Large intestine (tissue), 12 donors: ENCODE results near the gene GPR34. TPM values are rescaled to one million over a fixed set of nuclear protein-coding genes. Genes with fewer than 3 reads are reported as not detected.
"Not testable (repeated sequence)": the region's sequence is repeated elsewhere in the genome, so short reads cannot be mapped to it uniquely, and the experiment has no call there.

ENCODE experiments used
- DNase-seq, 2 donors: peaks; one replicate each; pipeline versions ENCODE4 v3.0.0 to v3.0.0-alpha.2; 2013
- H3K27ac ChIP-seq: one replicate; pipeline ENCODE4 v1.5.1; 2013; ENCODE audit warnings: low read length
- H3K27me3 ChIP-seq: 2 replicates; pipeline ENCODE4 v1.6.1; 2013; ENCODE audit warnings: low read length; ENCODE audit not compliant: control insufficient read depth, insufficient read depth
- H3K36me3 ChIP-seq: 2 replicates; pipeline ENCODE4 v1.6.1; 2013; ENCODE audit warnings: low read length; ENCODE audit not compliant: control insufficient read depth, insufficient read depth
- H3K4me1 ChIP-seq: one replicate; pipeline ENCODE4 v1.6.1; 2013; ENCODE audit warnings: low read length; ENCODE audit not compliant: control insufficient read depth, insufficient read depth
- H3K4me3 ChIP-seq: one replicate; pipeline ENCODE4 v1.5.1; 2013; ENCODE audit warnings: low read length
- H3K9me3 ChIP-seq: one replicate; pipeline ENCODE4 v1.6.1; 2013; ENCODE audit warnings: mild to moderate bottlenecking, low read depth, low read length, moderate library complexity; ENCODE audit not compliant: control insufficient read depth
- WGBS: methylation state at CpG from one replicate; pipeline ENCODE4 v1.1.5; 2013; ENCODE audit warnings: low lambda C conversion rate; ENCODE audit not compliant: insufficient coverage; 5-methylcytosine and 5-hydroxymethylcytosine counted together
- long read RNA-seq, 11 donors: transcript quantifications; one replicate each; lab custom pipeline, GENCODE V29; 2026
- polyA plus RNA-seq: library from polyadenylated mRNA; unstranded; fragments of 120-200 nt; gene quantifications from one replicate; pipeline ENCODE4 v1.2.1, GENCODE V29; 2013

The GPR34 gene, protein sequence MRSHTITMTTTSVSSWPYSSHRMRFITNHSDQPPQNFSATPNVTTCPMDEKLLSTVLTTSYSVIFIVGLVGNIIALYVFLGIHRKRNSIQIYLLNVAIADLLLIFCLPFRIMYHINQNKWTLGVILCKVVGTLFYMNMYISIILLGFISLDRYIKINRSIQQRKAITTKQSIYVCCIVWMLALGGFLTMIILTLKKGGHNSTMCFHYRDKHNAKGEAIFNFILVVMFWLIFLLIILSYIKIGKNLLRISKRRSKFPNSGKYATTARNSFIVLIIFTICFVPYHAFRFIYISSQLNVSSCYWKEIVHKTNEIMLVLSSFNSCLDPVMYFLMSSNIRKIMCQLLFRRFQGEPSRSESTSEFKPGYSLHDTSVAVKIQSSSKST
- 10.5 TPM for polyA plus RNA-seq
- long read RNA-seq, donor 1, partial matches to known transcripts, result 0 of 2 reads
- long read RNA-seq, donor 1, other reads (novel, unspliced or antisense), result 0 of 2 reads
- long read RNA-seq, donor 2, transcript GPR34-202 (3 exons, 1,928 nt), result major isoform, 9 of 37 reads
- long read RNA-seq, donor 2, partial matches to known transcripts, result 16 of 37 reads
- long read RNA-seq, donor 2, other reads (novel, unspliced or antisense), result 12 of 37 reads
- long read RNA-seq, donor 3, partial matches to known transcripts, result 5 of 38 reads
- long read RNA-seq, donor 3, other reads (novel, unspliced or antisense), result 32 of 38 reads
- long read RNA-seq, donor 4, result 0 reads
- long read RNA-seq, donor 5, partial matches to known transcripts, result 0 of 2 reads
- long read RNA-seq, donor 5, other reads (novel, unspliced or antisense), result 0 of 2 reads
- long read RNA-seq, donor 6, partial matches to known transcripts, result 0 of 3 reads
- long read RNA-seq, donor 6, other reads (novel, unspliced or antisense), result 0 of 3 reads
- long read RNA-seq, donor 7, partial matches to known transcripts, result 0 of 1 reads
- long read RNA-seq, donor 7, other reads (novel, unspliced or antisense), result 0 of 1 reads
- long read RNA-seq, donor 8, transcript GPR34-202 (3 exons, 1,928 nt), result major isoform, 6 of 6 reads
- long read RNA-seq, donor 8, partial matches to known transcripts, result 0 of 6 reads
- long read RNA-seq, donor 8, other reads (novel, unspliced or antisense), result 0 of 6 reads
- long read RNA-seq, donor 9, partial matches to known transcripts, result 29 of 44 reads
- long read RNA-seq, donor 9, other reads (novel, unspliced or antisense), result 12 of 44 reads
- long read RNA-seq, donor 10, transcript GPR34-202 (3 exons, 1,928 nt), result major isoform, 7 of 7 reads
- long read RNA-seq, donor 10, partial matches to known transcripts, result 0 of 7 reads
- long read RNA-seq, donor 10, other reads (novel, unspliced or antisense), result 0 of 7 reads
- long read RNA-seq, donor 11, partial matches to known transcripts, result 0 of 3 reads
- long read RNA-seq, donor 11, other reads (novel, unspliced or antisense), result 0 of 3 reads

DNA sequence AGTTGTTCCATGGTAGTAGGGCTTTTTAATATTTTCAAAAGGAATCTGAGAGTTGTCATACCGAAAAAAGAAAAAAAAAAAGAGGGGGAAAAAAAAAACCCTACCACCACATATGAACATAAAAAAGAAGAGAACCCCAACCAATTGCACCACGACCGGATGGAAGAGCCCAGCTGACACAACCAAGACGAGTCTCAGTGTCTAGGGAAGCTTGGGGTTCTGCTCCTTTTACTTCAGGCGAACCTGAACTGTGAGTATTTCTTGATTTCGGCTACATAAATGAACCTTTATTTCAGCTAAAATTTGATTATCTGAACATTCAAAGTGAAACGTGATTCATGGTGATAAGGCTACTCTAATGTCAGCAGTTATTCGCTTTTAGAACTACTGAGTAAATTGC, at the start of gene GPR34:
GPR34 (plus strand) TSS at position 139 of the 400 bp plus-strand sequence. CDS start 6,661 bp downstream, outside the sequence.
- H3K9me3 ChIP-seq, result no peaks in the 10 kb centered on the region
- no peaks in the 10 kb centered on the region for H3K36me3 ChIP-seq
- no peak within 1 kb of the TSS for H3K4me3 ChIP-seq
- H3K27me3 ChIP-seq, result no peaks in the 10 kb centered on the region
- H3K27ac ChIP-seq, result no peak within 1 kb of the TSS
- DNase-seq, result no peak
- H3K4me1 ChIP-seq, result no peaks in the 10 kb centered on the region
- WGBS, result no CpG with 5 or more reads among the region's 8 CpGs

- not testable (repeated sequence) for H3K4me3 ChIP-seq, H3K27ac ChIP-seq, DNase-seq, H3K9me3 ChIP-seq, H3K27me3 ChIP-seq, H3K4me1 ChIP-seq, H3K36me3 ChIP-seq
- WGBS, result no CpG with 5 or more reads among the region's 2 CpGs
Measured at GRCh38 chrX:41646201-41646600, 42.6 kb upstream of the GPR34 start.

GRCh38 chrX:41653125-41653524, 35.6 kb upstream of the GPR34 start:
- Histone ChIP-seq H3K27me3 (no peaks in the 10 kb centered on the region), H3K4me3 (no peak overlapping the region), H3K27ac (no peak overlapping the region), H3K9me3 (no peaks in the 10 kb centered on the region), H3K36me3 (peaks cover 39% of the 10 kb centered on the region), H3K4me1 (no peaks in the 10 kb centered on the region)
- no peak for DNase-seq
- no CpG with 5 or more reads among the region's 4 CpGs for WGBS

DNA sequence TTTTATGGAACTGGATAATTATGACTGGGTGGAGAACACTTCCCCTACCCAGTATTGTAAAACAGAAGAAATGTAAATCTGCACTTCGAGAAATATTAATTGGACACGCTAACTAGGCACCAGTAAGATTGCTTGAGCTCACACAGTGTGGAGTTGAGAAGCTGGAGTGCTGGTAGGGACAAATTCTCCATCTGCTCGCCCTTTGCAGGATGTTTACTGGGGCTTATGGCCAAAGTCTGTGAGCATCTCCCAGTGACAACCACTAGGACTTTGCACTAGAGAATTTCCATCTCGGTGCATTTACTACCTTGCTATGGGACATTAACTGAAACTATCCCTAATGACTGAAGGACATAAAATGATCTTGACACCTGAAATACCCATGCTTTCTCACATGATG, 33.7 kb upstream of the GPR34 start:
- Histone ChIP-seq H3K4me1 (no peaks in the 10 kb centered on the region), H3K36me3 (peaks cover 52% of the 10 kb centered on the region), H3K4me3 (no peak overlapping the region), H3K9me3 (no peaks in the 10 kb centered on the region), H3K27ac (no peak overlapping the region), H3K27me3 (no peaks in the 10 kb centered on the region)
- no CpG with 5 or more reads among the region's 4 CpGs for WGBS
- DNase-seq, result peak in 1 of 2 donors; percentile 4

DNA sequence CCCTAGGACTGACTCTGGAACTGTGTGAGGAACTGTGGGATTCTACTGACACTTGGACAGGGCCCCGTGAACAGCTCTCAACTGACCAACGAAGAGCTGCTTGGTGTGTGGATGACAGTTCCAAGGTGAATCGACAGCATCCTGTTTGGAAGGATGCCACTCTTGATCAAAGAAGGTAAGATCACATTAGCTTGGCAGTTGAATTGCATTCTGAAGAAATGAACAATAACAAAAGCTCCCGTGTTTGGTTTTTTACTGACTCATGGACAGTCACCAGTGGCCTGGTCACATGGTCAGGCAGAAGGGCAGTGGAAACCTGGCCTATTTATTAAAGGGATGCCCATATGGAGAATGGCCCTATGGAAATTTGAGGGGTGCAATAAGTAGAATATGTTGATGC, 33.1 kb upstream of the GPR34 start:
- no CpG with 5 or more reads among the region's 4 CpGs for WGBS
- H3K36me3 ChIP-seq, result peaks cover 52% of the 10 kb centered on the region

DNA sequence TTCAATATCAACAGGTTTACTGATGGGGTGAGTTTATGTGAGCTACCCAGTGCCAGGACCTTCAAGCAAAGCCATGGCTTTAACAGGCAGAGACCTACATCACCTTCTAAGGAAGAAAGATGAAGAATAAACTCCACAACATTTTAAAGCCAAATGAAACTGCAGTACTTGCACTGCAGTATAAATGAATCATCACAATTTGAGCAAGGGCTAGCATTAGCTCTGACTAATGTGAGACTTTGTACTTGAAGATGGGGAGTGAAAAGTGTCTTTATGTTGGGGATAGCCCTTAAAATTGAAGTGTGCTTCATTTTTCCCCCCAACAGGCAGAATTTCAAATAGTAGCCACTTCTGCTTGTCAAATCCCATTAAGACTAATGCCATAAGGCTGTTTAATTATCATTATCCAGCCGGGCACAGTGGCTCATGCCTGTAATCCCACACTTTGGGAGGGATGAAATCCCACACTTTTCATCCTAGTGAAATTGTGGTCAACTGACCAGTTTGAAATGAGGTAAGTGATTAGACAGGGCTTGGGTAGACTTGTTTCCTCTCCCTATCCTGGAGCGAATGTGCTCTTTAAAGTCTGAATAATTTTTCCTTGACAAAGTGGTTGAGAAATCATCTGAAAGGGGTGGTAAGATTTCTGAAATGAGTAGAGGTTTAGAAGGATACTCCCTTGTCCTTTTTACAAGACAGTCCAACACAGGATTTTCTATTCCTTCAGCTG, 27.2 kb upstream of the GPR34 start:
- Histone ChIP-seq H3K27me3 (no peaks in the 10 kb centered on the region), H3K27ac (no peak overlapping the region), H3K36me3 (peaks cover 32% of the 10 kb centered on the region), H3K4me1 (no peaks in the 10 kb centered on the region), H3K9me3 (no peaks in the 10 kb centered on the region), H3K4me3 (no peak overlapping the region)
- no CpG with 5 or more reads among the region's 2 CpGs for WGBS
- no peak for DNase-seq

More for the DNA sequence above, 33.1 kb upstream of the GPR34 start:
- Histone ChIP-seq H3K4me1 (no peaks in the 10 kb centered on the region), H3K9me3 (no peaks in the 10 kb centered on the region), H3K4me3 (no peak overlapping the region), H3K27me3 (no peaks in the 10 kb centered on the region), H3K27ac (no peak overlapping the region)
- DNase-seq, result no peak

GRCh38 chrX:41664375-41664901, 24.3 kb upstream of the GPR34 start:
- Histone ChIP-seq H3K9me3 (no peaks in the 10 kb centered on the region), H3K4me3 (no peak overlapping the region), H3K4me1 (no peaks in the 10 kb centered on the region), H3K36me3 (peaks cover 11% of the 10 kb centered on the region), H3K27ac (no peak overlapping the region), H3K27me3 (no peaks in the 10 kb centered on the region)
- no CpG with 5 or more reads among the region's 2 CpGs for WGBS
- no peak for DNase-seq

- H3K9me3 ChIP-seq, result no peaks in the 10 kb centered on the region
- no peak for DNase-seq
- peaks cover 9% of the 10 kb centered on the region for H3K36me3 ChIP-seq
- no peak overlapping the region for H3K4me3 ChIP-seq
- no peaks in the 10 kb centered on the region for H3K27me3 ChIP-seq
- no peak overlapping the region for H3K27ac ChIP-seq
- no peaks in the 10 kb centered on the region for H3K4me1 ChIP-seq
Measured at GRCh38 chrX:41664908-41665307, 23.9 kb upstream of the GPR34 start.

- Histone ChIP-seq H3K9me3 (no peaks in the 10 kb centered on the region), H3K4me3 (no peak overlapping the region), H3K27ac (no peak overlapping the region), H3K36me3 (peaks cover 8% of the 10 kb centered on the region), H3K27me3 (no peaks in the 10 kb centered on the region), H3K4me1 (no peaks in the 10 kb centered on the region)
- no peak for DNase-seq
- no CpG with 5 or more reads among the region's 2 CpGs for WGBS
Measured at GRCh38 chrX:41665686-41666085, 23.1 kb upstream of the GPR34 start.
